ENCODE data around the gene SLC7A4.

Gene SLC7A4

GRCh38 chr22:20980938-20981722 lies 51.2 kb downstream of the SLC7A4 start:
- DNase-seq, result no peak

- DNase-seq, result no peak
These were observed 51.8 kb downstream of the SLC7A4 start for GRCh38 chr22:20980523-20980922.

GRCh38 chr22:20979940-20980453 lies 52.4 kb downstream of the SLC7A4 start:
- no peak for DNase-seq

GRCh38 chr22:20979243-20979809 lies 53.0 kb downstream of the SLC7A4 start:
- DNase-seq, result peak; percentile 61
